GM19455 (cell line): ENCODE results near the gene ATP13A2.

ENCODE experiments used
- ATAC-seq: cut with Tn5 transposase; IDR thresholded peaks from one replicate; pipeline ENCODE4 v1.9.1; 2021; ENCODE audit not compliant: unreplicated experiment

The ATP13A2 gene, protein sequence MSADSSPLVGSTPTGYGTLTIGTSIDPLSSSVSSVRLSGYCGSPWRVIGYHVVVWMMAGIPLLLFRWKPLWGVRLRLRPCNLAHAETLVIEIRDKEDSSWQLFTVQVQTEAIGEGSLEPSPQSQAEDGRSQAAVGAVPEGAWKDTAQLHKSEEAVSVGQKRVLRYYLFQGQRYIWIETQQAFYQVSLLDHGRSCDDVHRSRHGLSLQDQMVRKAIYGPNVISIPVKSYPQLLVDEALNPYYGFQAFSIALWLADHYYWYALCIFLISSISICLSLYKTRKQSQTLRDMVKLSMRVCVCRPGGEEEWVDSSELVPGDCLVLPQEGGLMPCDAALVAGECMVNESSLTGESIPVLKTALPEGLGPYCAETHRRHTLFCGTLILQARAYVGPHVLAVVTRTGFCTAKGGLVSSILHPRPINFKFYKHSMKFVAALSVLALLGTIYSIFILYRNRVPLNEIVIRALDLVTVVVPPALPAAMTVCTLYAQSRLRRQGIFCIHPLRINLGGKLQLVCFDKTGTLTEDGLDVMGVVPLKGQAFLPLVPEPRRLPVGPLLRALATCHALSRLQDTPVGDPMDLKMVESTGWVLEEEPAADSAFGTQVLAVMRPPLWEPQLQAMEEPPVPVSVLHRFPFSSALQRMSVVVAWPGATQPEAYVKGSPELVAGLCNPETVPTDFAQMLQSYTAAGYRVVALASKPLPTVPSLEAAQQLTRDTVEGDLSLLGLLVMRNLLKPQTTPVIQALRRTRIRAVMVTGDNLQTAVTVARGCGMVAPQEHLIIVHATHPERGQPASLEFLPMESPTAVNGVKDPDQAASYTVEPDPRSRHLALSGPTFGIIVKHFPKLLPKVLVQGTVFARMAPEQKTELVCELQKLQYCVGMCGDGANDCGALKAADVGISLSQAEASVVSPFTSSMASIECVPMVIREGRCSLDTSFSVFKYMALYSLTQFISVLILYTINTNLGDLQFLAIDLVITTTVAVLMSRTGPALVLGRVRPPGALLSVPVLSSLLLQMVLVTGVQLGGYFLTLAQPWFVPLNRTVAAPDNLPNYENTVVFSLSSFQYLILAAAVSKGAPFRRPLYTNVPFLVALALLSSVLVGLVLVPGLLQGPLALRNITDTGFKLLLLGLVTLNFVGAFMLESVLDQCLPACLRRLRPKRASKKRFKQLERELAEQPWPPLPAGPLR

GRCh38 chr1:17011439-17012307, at the start of gene ATP13A2:
Gene ATP13A2 (minus strand): TSS chr1:17011928. CDS start chr1:17011738, 190 bp downstream.
- peak; percentile 86 for ATAC-seq

- ATAC-seq: no peak
Observed at GRCh38 chr1:17061486-17061885, 49.8 kb upstream of the ATP13A2 start.

DNA sequence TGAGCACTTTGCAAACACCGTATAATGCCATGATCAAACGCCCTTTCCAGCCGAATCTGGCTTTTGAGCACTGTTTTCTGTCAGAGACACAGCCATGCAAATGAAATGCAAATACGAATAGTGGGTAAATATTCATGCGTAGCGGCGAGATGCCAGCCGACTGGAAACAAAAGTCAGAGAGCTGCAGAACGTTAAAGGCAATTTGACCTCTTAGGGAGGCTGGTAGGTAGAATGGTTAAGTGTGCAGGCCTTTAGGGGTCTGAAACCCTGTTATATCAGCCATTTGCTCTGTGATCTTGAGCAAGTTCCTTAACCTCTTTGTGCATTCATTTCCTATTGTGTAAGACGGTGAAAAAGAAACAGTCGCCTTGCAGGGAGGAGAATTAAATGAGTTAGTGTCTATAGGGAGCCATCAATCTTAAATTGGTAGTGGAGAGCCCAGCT, 48.6 kb upstream of the ATP13A2 start:
- no peak for ATAC-seq

GRCh38 chr1:17059391-17060305, 47.9 kb upstream of the ATP13A2 start:
- no peak for ATAC-seq

DNA sequence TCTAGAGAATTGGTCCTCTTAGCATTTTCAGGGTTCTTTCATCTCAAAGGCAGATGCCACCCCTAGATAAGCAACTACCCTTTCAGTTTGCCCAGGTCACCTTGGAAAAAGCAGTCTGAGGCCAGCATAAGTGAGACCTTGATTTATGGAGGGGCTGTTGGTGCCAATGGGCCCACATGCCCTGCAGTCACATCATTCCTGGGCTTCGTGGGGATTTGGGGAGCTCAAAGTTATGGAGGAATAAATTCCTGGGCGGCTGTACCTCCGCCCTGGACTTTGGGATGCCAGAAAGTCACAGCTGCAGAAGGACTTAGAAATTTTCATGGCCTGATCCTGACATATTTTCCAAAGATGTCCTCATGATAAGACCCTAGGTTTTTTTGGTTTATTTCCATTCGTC, 44.8 kb upstream of the ATP13A2 start:
- no peak for ATAC-seq

DNA sequence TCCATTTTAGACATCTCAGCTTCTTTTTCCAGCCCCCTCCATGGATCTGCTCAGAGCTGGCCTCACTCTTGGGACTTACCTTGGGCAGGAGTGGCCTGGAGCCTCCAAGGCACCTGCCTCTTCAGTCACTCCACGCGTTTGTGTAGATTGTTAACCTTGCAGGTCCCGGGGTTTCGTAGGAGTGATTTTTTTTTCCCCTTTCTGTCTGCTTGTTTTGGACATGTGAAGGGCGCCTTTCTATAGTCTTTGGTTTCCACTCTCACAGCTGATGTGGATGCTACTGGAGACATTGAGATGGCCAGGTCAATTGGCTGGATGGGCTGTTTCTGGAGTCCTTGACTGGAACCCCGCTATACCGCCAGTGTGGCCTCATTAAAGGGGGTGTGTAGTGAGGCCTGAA, 44.1 kb upstream of the ATP13A2 start:
- ATAC-seq: no peak

DNA sequence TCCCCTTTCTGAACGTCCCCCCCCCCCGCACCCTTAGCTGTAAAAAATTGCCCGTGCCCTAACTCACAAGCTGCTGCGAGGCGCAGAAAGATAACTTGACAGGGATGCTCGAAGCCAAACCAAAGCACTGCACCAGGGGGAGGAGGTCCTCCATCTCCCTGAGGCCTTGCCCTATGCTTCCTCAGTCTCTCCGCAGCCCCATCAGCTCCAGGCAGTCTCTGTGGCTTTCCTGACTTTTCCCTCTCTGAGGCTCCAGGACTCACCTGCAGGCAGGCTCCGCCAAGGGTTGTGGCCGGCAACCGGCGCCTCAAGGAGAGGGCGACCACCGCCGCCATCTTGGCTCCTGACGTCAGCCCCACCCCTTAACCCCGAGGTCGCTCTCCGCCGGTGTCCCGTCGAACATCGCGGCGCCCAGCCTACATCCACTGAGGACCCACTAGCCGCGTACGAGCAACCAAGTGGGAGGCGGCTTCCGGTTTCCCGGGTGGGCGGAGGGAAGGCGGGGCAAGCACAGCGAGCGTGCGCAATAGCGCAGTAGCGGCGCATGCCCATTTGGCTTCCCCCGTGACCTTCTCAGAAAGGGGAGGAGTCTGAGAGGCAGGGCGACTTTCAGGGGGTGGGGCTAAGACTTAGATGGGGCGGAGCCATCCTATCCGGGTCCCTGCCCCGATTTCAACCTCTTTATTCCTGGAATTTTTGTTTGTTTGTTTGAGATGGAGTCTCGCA, 42.1 kb upstream of the ATP13A2 start, which contains the start of gene SDHB:
SDHB (minus strand) TSS at position 348 of the 726 bp plus-strand sequence; CDS start at position 335, 13 bp downstream.
- peak; percentile 95 for ATAC-seq

DNA sequence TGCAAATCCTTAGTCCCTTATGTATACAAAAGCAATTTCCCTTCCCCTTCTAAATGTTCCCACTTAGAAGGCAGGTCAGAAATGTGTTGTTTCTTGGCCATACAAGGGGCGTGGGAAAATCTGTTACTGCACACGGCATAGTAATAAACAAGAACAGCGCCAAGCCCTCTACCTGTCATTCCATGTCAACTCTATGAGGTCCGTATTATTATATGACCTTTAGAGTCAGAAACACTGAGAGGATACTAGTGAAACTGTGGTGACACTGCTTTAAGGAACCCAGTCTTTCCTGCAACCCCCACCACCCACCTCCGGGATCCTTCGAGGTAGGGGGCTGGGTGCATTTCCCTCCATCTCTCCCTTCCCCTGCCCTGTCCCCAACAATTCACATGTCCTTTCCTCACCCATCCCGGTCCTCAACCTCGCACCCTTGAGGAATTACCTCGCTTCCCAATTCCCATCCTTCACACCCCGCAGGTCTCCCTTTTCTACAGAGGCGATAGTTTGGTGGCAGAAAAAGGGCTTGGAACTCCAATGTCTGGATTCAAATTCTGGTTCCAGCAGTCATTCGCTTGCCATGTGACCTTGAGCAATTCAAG, 41.5 kb upstream of the ATP13A2 start:
- ATAC-seq: no peak

- no peak for ATAC-seq
Observed at GRCh38 chr1:17052641-17053040, 40.9 kb upstream of the ATP13A2 start.

GRCh38 chr1:17052038-17052437, 40.3 kb upstream of the ATP13A2 start:
- ATAC-seq: no peak

DNA sequence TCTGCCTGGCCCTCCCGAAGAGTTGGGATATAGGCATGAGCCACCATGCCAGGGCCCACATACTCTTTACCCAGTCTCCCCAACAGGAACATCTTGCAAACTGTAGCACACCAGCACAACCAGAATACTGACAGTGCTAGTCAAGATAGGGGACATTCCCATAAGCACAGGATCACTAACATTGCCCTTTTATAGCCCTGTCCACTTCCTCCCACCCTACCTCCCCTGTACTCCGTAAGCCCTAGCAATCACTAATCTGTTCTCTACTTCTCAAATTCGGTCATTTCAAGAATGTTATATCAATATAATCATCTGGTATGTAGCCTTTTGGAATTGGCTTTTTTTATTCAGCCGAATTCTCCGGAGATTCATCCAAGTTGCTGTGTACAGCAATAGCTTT, 36.2 kb upstream of the ATP13A2 start:
- no peak for ATAC-seq

DNA sequence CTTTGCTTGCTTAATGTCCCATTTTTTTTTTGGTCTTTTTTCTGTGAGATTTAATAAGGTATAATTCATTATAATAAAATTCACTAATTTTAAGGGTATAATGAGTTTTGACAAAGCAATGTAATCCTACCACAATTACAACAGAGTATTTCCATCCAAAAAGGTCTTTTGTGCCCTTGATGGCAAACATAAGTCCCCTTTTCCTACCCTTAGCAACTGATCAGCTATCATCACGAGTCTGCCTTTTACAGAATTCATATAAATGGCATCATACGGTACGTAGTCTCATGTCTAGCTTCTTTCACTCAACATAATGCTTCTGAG, 34.6 kb upstream of the ATP13A2 start:
- no peak for ATAC-seq

DNA sequence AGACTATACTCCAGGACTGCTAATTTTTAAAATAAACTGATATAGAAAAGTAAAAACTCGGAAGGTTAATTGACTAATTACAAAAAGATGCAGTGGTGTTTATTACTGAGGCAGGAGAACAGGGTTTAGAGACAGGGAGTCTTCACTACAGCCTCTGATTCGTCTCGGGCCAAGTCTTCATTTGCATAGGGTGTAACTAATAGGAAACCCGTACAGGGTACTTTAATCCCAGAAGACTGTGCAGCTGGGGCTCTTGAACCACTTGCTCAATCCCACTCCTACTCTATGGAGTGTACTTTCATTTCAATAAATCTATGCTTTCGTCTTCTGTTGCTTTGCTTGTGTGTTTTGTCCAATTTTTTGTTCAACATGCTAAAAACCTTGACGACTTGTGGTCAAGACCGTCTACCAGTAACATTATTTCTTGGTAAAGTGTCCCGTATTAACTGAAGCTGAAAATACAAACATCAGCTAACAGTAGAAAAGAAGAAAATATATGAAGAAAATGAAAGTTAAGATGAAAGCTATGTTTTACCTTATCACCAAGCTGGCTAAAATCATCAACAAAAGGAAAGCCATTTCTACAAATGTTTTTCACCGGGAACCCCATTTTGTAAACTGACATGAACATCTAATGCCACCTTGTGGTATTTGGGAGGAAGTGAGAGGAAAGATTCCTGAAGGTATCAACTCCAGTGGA, 34.1 kb upstream of the ATP13A2 start:
- ATAC-seq: no peak

DNA sequence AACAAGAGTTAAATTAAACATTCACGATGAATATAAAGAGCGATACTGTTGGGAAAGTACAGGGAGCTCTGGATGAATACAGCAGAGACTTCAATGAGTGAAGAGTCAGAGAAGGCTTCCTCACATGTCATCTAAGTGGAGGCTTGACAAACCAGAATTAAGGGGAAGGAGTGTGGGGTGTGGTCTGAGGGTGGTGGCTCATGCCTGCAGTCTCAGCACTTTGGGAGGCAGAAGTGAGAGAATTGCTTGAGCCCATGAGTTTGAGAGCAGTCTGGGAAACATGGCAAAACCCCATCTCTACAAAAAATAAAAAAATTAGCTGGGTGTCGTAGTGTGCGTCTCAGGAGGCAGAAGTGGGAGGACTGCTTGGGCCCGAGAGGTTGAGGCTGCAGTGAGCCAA, 33.4 kb upstream of the ATP13A2 start:
- ATAC-seq: no peak

DNA sequence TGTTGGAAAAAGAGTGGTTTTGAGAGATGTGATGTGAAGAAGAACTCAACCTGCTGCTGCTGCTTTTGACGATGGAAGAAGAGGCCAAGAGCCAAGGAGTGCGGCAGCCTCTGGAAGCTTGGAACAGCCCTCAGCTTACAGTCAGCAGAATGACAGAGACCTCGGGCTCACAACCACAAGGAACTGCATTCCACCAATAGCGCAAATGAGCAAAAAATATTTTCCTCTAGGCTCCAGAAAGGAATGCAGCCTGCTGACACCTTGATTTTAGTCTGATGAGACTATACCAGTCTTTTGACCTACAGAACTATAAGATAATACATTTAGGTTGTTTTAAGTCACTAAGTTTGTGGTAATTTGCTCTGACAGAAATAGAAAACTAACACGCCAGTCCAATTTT, 31.9 kb upstream of the ATP13A2 start:
- ATAC-seq: no peak

GRCh38 chr1:17040135-17040534, 28.4 kb upstream of the ATP13A2 start:
- ATAC-seq: no peak

- no peak for ATAC-seq
Observed at GRCh38 chr1:17039522-17039921, 27.8 kb upstream of the ATP13A2 start.

DNA sequence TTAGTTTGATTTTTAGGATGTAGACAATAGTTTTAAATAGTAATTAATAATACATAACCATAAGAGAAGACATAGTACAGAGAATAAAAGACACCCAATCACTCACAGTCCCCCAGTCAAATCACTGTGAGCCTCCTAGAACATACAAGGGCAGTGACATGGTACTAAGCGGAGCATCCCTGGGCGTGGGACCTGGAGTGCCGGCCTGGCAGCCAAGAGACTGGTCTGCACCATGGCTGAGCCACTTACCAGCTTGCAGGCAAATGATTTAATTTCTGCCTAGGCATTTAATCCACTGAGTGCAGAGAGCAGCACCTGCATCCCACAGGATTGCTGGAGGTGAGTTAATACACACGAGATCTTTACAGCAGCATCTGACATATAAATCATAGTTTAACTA, 21.8 kb upstream of the ATP13A2 start:
- no peak for ATAC-seq
